Cardiac muscle cell (in vitro differentiated cells and primary cell): ENCODE results near the gene OR51G2. TPM values are rescaled to one million over a fixed set of nuclear protein-coding genes. Genes with fewer than 3 reads are reported as not detected.

Experiments used
- DNase-seq, 2 donors: peaks; one replicate each; pipeline versions ENCODE4 v3.0.0 to v3.0.0-alpha.2; 2010 to 2017; ENCODE audit warnings: low read depth in 1 of 2, low spot score in 1 of 2
- H3K27ac ChIP-seq: fragments of 200-600 bp; sonication (generic); 2 replicates; pipeline ENCODE4 v1.5.1; 2016
- H3K27me3 ChIP-seq: fragments of 200-600 bp; sonication (generic); 2 replicates; pipeline ENCODE4 v1.6.0; 2016; ENCODE audit warnings: control low read depth
- H3K36me3 ChIP-seq: fragments of 200-600 bp; sonication (generic); 2 replicates; pipeline ENCODE4 v1.5.1; 2016; ENCODE audit warnings: control low read depth
- H3K4me1 ChIP-seq: fragments of 200-600 bp; sonication (generic); 2 replicates; pipeline ENCODE4 v1.8.1; 2017; ENCODE audit warnings: low read depth, mild to moderate bottlenecking, mixed run types
- H3K4me3 ChIP-seq: fragments of 200-600 bp; sonication (generic); 2 replicates; pipeline ENCODE4 v1.5.1; 2016; ENCODE audit warnings: mild to moderate bottlenecking
- H3K9me3 ChIP-seq: fragments of 200-600 bp; sonication (generic); 2 replicates; pipeline ENCODE4 v1.5.1; 2017; ENCODE audit warnings: low read depth, mild to moderate bottlenecking, control low read depth
- polyA plus RNA-seq: library from polyadenylated mRNA; unstranded; fragments of >200 nt; fragmentation: Nextera tagmentation; extraction: Ambion mirVana; gene quantifications from 2 replicates; pipeline ENCODE4 v1.2.1, GENCODE V29; 2016
- total RNA-seq: library from RNA; depleted of rRNA; stranded (reverse); fragments of >200 nt; gene quantifications from 2 replicates; pipeline ENCODE4 v1.2.3, GENCODE V29; 2016
- TF ChIP-seq, protein P1 (sequence below): IDR thresholded peaks from 2 replicates; pipeline ENCODE4 v1.5.1; 2012; ENCODE audit warnings: low read depth, mild to moderate bottlenecking, low read length

Gene OR51G2
- total and polyA plus RNA-seq, 2 experiments from 2014 or later = not detected

DNA sequence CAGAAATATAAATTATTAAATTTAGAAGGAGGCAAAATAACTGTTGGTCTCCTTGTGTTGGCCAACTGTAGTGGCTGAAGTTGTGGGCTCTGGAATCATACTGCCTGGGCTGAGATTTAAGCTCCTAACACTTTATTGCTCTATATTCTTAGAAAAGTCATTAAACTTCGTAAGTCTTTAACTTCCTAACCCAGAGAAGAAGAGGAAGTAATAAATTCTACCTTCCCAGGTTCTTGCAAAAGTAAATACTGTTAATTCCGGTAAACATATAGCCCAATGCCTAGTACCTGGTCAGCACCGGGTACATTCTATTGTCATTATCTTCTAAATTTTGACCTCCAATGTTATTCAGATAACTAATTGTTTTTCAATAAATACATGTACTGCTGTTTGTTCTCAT is 33.0 kb downstream of the OR51G2 start:
- TF ChIP-seq, protein P1, sequence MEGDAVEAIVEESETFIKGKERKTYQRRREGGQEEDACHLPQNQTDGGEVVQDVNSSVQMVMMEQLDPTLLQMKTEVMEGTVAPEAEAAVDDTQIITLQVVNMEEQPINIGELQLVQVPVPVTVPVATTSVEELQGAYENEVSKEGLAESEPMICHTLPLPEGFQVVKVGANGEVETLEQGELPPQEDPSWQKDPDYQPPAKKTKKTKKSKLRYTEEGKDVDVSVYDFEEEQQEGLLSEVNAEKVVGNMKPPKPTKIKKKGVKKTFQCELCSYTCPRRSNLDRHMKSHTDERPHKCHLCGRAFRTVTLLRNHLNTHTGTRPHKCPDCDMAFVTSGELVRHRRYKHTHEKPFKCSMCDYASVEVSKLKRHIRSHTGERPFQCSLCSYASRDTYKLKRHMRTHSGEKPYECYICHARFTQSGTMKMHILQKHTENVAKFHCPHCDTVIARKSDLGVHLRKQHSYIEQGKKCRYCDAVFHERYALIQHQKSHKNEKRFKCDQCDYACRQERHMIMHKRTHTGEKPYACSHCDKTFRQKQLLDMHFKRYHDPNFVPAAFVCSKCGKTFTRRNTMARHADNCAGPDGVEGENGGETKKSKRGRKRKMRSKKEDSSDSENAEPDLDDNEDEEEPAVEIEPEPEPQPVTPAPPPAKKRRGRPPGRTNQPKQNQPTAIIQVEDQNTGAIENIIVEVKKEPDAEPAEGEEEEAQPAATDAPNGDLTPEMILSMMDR = no peak
- Histone ChIP-seq H3K4me1 (no peaks in the 10 kb centered on the region), H3K27ac (no peak overlapping the region), H3K4me3 (no peak overlapping the region), H3K9me3 (no peaks in the 10 kb centered on the region), H3K36me3 (no peaks in the 10 kb centered on the region), H3K27me3 (no peaks in the 10 kb centered on the region)
- no peak for DNase-seq

DNA sequence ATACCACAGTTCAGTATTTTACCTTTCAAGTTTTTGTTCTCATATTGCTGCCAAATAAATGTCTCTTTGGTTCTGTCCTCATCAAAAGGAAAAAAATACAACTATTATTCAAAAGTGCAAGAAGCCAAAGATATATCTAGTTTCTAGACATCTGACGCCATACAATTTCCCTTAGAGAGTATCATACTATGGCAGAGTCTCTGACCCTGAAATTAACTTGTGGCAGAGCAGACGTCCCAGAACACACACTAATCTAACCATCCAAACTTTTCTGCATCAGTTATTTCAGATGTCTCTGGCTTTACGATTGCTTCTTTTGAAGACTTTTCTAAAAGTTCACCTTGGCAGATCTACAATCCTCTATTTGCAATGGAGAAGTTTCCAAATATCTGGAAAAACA is 34.8 kb downstream of the OR51G2 start:
- DNase-seq = no peak
- no peak overlapping the region for H3K4me3 ChIP-seq

DNA sequence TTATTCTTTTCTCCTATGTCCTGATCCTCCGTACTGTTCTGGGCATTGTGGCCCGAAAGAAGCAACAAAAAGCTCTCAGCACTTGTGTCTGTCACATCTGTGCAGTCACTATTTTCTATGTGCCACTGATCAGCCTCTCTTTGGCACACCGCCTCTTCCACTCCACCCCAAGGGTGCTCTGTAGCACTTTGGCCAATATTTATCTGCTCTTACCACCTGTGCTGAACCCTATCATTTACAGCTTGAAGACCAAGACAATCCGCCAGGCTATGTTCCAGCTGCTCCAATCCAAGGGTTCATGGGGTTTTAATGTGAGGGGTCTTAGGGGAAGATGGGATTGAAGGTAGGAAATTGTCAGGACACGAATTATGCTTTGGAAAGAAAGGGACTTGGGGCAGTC is 36.6 kb downstream of the OR51G2 start:
- H3K36me3 ChIP-seq = no peaks in the 10 kb centered on the region
- H3K9me3 ChIP-seq = no peaks in the 10 kb centered on the region
- H3K27me3 ChIP-seq = no peaks in the 10 kb centered on the region
- H3K4me3 ChIP-seq = no peak overlapping the region
- no peaks in the 10 kb centered on the region for H3K4me1 ChIP-seq
- DNase-seq = no peak
- no peak overlapping the region for H3K27ac ChIP-seq
- TF ChIP-seq, protein P1 = no peak

More for the DNA sequence above, 34.8 kb downstream of the OR51G2 start:
- Histone ChIP-seq H3K27me3 (no peaks in the 10 kb centered on the region), H3K27ac (no peak overlapping the region), H3K4me1 (no peaks in the 10 kb centered on the region), H3K36me3 (no peaks in the 10 kb centered on the region), H3K9me3 (no peaks in the 10 kb centered on the region)
- TF ChIP-seq, protein P1 = no peak

DNA sequence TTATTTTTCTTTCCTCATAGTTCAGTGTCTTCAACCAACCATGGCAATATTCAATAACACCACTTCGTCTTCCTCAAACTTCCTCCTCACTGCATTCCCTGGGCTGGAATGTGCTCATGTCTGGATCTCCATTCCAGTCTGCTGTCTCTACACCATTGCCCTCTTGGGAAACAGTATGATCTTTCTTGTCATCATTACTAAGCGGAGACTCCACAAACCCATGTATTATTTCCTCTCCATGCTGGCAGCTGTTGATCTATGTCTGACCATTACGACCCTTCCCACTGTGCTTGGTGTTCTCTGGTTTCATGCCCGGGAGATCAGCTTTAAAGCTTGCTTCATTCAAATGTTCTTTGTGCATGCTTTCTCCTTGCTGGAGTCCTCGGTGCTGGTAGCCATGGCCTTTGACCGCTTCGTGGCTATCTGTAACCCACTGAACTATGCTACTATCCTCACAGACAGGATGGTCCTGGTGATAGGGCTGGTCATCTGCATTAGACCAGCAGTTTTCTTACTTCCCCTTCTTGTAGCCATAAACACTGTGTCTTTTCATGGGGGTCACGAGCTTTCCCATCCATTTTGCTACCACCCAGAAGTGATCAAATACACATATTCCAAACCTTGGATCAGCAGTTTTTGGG is 37.2 kb downstream of the OR51G2 start, which contains the start of gene OR51T1:
OR51T1 (plus strand) TSS at position 41 of the 641 bp plus-strand sequence; CDS start at position 41, 0 bp downstream.
- Histone ChIP-seq H3K9me3 (no peaks in the 10 kb centered on the region), H3K4me3 (no peak within 1 kb of the TSS), H3K27ac (no peak within 1 kb of the TSS), H3K27me3 (no peaks in the 10 kb centered on the region), H3K4me1 (no peaks in the 10 kb centered on the region), H3K36me3 (no peaks in the 10 kb centered on the region)
- TF ChIP-seq, protein P1 = no peak
- DNase-seq = no peak

DNA sequence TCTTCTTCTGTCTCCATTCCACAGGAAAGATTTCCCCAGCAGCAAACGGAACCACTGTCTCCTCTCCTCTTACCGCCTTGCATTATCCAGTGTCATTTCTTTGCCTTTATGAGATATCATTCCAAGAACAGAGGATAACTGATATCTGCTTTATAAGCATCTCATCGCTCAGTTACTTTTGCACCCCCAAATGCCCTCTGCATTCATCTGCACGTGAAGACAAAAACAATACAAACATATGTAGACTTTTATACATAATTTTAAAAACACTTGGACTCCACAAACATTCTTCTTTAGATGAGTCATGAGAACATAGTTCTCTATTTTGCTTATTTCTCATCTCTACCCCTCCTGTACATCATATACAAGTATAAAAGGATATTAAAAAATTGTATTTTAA is 38.0 kb downstream of the OR51G2 start:
- Histone ChIP-seq H3K27ac (no peak overlapping the region), H3K9me3 (no peaks in the 10 kb centered on the region), H3K27me3 (no peaks in the 10 kb centered on the region), H3K36me3 (no peaks in the 10 kb centered on the region), H3K4me3 (no peak overlapping the region), H3K4me1 (no peaks in the 10 kb centered on the region)
- DNase-seq = no peak
- TF ChIP-seq, protein P1 = no peak
